Measurements from ENCODE around the gene MYB. TPM values are rescaled to one million over a fixed set of nuclear protein-coding genes. Genes with fewer than 3 reads are reported as not detected.
"Not testable (repeated sequence)": the region's sequence is repeated elsewhere in the genome, so short reads cannot be mapped to it uniquely, and the experiment has no call there.

MYB gene
- total and polyA plus RNA-seq, 8 donors = 0.07 to 0.37 (median 0.17) TPM; not detected in 3

- WGBS, 2 donors = 61 to 62% methylated on average over 3 of the region's 3 CpGs
- Histone ChIP-seq H3K27me3 (peaks cover 0 to 4% (median 0%) of the 10 kb centered on the region in 4 donors), H3K9me3 (no peaks in the 10 kb centered on the region), H3K27ac (no peak overlapping the region), H3K4me3 (no peak overlapping the region), H3K4me1 (no peaks in the 10 kb centered on the region), H3K36me3 (no peaks in the 10 kb centered on the region)
- no peak for ATAC-seq
- no peak for FAIRE-seq
- TF ChIP-seq CTCF (IDR thresholded peaks at IDR 0.05) = no peak
- DNase-seq = no peak
- intact Hi-C loops (cut with DNase I) = no loop called here
Observed at GRCh38 chr6:135159531-135159930, 21.6 kb upstream of the MYB start.

GRCh38 chr6:135161411-135162395 lies 19.4 kb upstream of the MYB start:
- no peak for TF ChIP-seq CTCF (IDR thresholded peaks at IDR 0.05)
- 73 to 76% methylated on average over 3 of the region's 3 CpGs for WGBS, 2 donors
- Histone ChIP-seq H3K9me3 (no peaks in the 10 kb centered on the region), H3K4me1 (no peaks in the 10 kb centered on the region), H3K27ac (no peak overlapping the region), H3K27me3 (peaks cover 0 to 4% (median 0%) of the 10 kb centered on the region in 4 donors), H3K36me3 (no peaks in the 10 kb centered on the region), H3K4me3 (no peak overlapping the region)
- FAIRE-seq (no peak), ATAC-seq (no peak), DNase-seq (no peak)
- intact Hi-C loops (cut with DNase I) = no loop called here

- H3K36me3 ChIP-seq = no peaks in the 10 kb centered on the region
- 31% methylated on average over 10 of the region's 10 CpGs for WGBS, 2 donors
- intact Hi-C loops (cut with DNase I) = no loop called here
- ATAC-seq (peak in 1 of 4 donors; percentile 56), FAIRE-seq (no peak), DNase-seq (peak in 3 of 6 donors; percentile 36 to 71 (median 36))
- H3K27ac ChIP-seq = no peak overlapping the region
- peaks cover 0 to 4% (median 0%) of the 10 kb centered on the region in 4 donors for H3K27me3 ChIP-seq
- no peak overlapping the region for H3K4me3 ChIP-seq
- H3K4me1 ChIP-seq = no peaks in the 10 kb centered on the region
- H3K9me3 ChIP-seq = no peaks in the 10 kb centered on the region
- TF ChIP-seq CTCF (IDR thresholded peaks at IDR 0.05) = peak; percentile 30 to 55 (median 50)
Observed at GRCh38 chr6:135162678-135163439, 18.2 kb upstream of the MYB start.

- FAIRE-seq (no peak), DNase-seq (no peak), ATAC-seq (no peak)
- Histone ChIP-seq H3K27ac (no peak overlapping the region), H3K4me1 (no peaks in the 10 kb centered on the region), H3K36me3 (no peaks in the 10 kb centered on the region), H3K4me3 (no peak overlapping the region), H3K9me3 (no peaks in the 10 kb centered on the region), H3K27me3 (peaks cover 0 to 4% (median 0%) of the 10 kb centered on the region in 4 donors)
- intact Hi-C loops (cut with DNase I) = no loop called here
- no peak for TF ChIP-seq CTCF (IDR thresholded peaks at IDR 0.05)
- WGBS, 2 donors = 72 to 74% methylated on average over 3 of the region's 3 CpGs
Observed at GRCh38 chr6:135163440-135163738, 17.7 kb upstream of the MYB start.

GRCh38 chr6:135164387-135164786 lies 16.7 kb upstream of the MYB start:
- DNase-seq; FAIRE-seq; H3K27ac ChIP-seq; H3K4me3 ChIP-seq; H3K36me3 ChIP-seq; intact Hi-C loops (cut with DNase I); H3K4me1 ChIP-seq; H3K9me3 ChIP-seq; H3K27me3 ChIP-seq; ATAC-seq: not testable (repeated sequence)
- 82 to 85% methylated on average over 6 of the region's 6 CpGs for WGBS, 2 donors

Measured in pancreas (tissue), 10 donors.